Spleen (tissue), 7 donors: ENCODE measurements around the gene TMEM214.

Source experiments
- POLR2A ChIP-seq, 3 donors: fragments of 450-650 bp; IDR thresholded peaks; one replicate each; pipeline ENCODE4 v1.5.1; 2017; ENCODE audit warnings: antibody characterized with exemption in 3 of 3, mild to moderate bottlenecking in 1 of 3
- TF ChIP-seq, protein P1 (sequence below), 11 experiments: fragments of 200-600 bp in 7 of 11; fragments of 450-650 bp in 4 of 11; sonication (generic) in 4 of 11; IDR thresholded peaks in 8 of 11; conservative IDR thresholded peaks in 3 of 11; 1 replicate in 7 of 11; 2 replicates in 4 of 11; pipeline versions ENCODE4 v1.4.0 to v1.8.0; 2016 to 2021; ENCODE audit warnings: antibody characterized with exemption in 11 of 11, inconsistent platforms in 4 of 11, mild to moderate bottlenecking in 1 of 11
- donor health status: DM: no; HTN: no; CAD: no; lungs with moderate emphysema.
- donor health status: DM: no; HTN: no; CAD: no.
- donor health status: DM: no; HTN: no; CAD: no.

DNA sequence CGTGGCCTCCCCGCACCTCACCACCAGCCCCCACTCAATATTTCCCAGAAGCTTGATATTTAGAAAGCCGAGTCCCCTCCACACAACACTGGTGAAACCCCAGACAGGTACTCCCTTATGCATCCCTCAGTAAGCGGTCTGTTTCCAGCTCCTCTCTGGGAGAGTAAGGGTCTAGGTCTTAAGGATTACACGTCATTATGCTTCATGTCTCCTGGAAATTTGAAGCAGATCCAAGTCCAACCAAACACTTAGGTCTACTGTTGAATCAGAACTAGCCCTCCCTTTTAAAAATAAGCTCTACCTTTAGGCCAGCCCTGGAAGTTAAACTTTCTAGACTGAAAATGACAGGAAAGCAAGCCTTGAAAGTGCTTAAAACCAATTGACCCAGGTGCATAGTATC, 40.2 kb downstream of the TMEM214 start:
- TF ChIP-seq, protein P1, sequence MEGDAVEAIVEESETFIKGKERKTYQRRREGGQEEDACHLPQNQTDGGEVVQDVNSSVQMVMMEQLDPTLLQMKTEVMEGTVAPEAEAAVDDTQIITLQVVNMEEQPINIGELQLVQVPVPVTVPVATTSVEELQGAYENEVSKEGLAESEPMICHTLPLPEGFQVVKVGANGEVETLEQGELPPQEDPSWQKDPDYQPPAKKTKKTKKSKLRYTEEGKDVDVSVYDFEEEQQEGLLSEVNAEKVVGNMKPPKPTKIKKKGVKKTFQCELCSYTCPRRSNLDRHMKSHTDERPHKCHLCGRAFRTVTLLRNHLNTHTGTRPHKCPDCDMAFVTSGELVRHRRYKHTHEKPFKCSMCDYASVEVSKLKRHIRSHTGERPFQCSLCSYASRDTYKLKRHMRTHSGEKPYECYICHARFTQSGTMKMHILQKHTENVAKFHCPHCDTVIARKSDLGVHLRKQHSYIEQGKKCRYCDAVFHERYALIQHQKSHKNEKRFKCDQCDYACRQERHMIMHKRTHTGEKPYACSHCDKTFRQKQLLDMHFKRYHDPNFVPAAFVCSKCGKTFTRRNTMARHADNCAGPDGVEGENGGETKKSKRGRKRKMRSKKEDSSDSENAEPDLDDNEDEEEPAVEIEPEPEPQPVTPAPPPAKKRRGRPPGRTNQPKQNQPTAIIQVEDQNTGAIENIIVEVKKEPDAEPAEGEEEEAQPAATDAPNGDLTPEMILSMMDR (IDR thresholded peaks at IDR 0.05 in 8 of 11, conservative IDR thresholded peaks at IDR 0.05 in 3 of 11), result no peak
- no peak for TF ChIP-seq POLR2A (IDR thresholded peaks at IDR 0.05)
